ENCODE results near the gene INPP5F.

INPP5F gene

DNA sequence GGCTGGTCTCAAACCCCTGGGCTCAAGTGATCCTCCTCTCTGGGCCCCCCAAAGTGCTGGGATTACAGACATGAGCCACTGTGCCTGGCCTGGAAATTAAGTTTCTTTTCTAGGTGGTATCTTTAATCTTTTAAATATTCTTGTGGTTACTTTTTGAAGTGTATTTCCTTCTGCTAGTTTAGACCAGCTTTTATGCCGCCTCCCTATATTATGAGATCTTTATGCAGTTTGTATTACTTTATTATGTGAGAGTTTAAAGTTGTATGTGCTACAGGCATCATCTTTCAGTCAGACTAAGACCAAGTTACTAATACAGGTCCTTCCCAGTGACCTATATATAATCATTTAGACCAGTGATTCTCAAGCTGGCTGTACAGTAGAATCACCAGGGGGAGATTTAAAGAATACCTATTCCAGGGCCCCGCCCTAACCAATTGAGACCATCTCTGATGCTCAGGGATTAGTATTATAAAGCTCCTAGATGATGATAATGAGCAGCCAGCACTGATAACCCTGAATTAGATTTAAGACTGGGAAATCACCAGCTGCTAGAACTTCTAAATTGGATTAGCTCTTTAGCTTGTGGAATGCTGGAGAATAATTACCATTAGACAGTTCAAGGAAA, 11.3 kb downstream of the INPP5F start:
- no peak for DNase-seq (ENCODE audit: low spot score)
- H3K9me3 ChIP-seq (replicated peaks in 1 of 2; ENCODE audit: control insufficient read depth in 2 of 2, insufficient read depth in 1 of 2, low read depth in 1 of 2, low read length in 2 of 2) = no peaks in the 10 kb centered on the region
- no peak overlapping the region for H2AK5ac ChIP-seq (ENCODE audit: low read depth, low read length)
- H3K36me3 ChIP-seq (replicated peaks in 1 of 2; ENCODE audit: control insufficient read depth in 2 of 2, insufficient read depth in 2 of 2, low read length in 2 of 2) = peaks cover 0 to under 1% of the 10 kb centered on the region in 2 donors
- H4K8ac ChIP-seq (ENCODE audit: low read depth, low read length) = no peak overlapping the region
- whole genome bisulfite sequencing, 2 donors (ENCODE audit: extremely low coverage in 2 of 2, insufficient read length in 2 of 2, insufficient replicate concordance in 1 of 2) = no CpG with 5 or more reads among the region's 2 CpGs
- no peak overlapping the region for H3K4me2 ChIP-seq (ENCODE audit: insufficient read depth, low read length, poor library complexity, severe bottlenecking)
- H3K9ac ChIP-seq (ENCODE audit: low read depth, low read length, poor library complexity) = no peak overlapping the region
- no peak overlapping the region for H3K4me3 ChIP-seq (ENCODE audit: low read length in 2 of 2)
- H4K91ac ChIP-seq (ENCODE audit: low read depth, low read length, poor library complexity) = no peak overlapping the region
- H3K18ac ChIP-seq (ENCODE audit: low read length) = no peak overlapping the region
- no peak overlapping the region for H3K23ac ChIP-seq (ENCODE audit: low read depth, low read length, poor library complexity)
- H3K27me3 ChIP-seq (ENCODE audit: control insufficient read depth in 3 of 3, insufficient read depth in 3 of 3, low read depth in 1 of 3, low read length in 3 of 3) = no peaks in the 10 kb centered on the region
- no peaks in the 10 kb centered on the region for H3K79me1 ChIP-seq (ENCODE audit: low read depth, low read length)
- no peak overlapping the region for H3K4ac ChIP-seq (ENCODE audit: low read length)
- no peak overlapping the region for H2BK5ac ChIP-seq (ENCODE audit: low read length)
- H2AFZ ChIP-seq (ENCODE audit: low read length) = no peak overlapping the region
- H2BK15ac ChIP-seq (ENCODE audit: low read length) = no peak overlapping the region
- H3K14ac ChIP-seq (ENCODE audit: low read length) = no peak overlapping the region
- no peak overlapping the region for H2BK12ac ChIP-seq (ENCODE audit: low read length)
- H3K27ac ChIP-seq (replicated peaks; ENCODE audit: low read length) = no peak overlapping the region
- H2BK120ac ChIP-seq (ENCODE audit: low read depth, low read length) = no peak overlapping the region
- peaks cover 2 to 17% of the 10 kb centered on the region in 2 donors for H3K4me1 ChIP-seq (ENCODE audit: control insufficient read depth in 2 of 2, insufficient read depth in 1 of 2, low read depth in 1 of 2, low read length in 2 of 2)

DNA sequence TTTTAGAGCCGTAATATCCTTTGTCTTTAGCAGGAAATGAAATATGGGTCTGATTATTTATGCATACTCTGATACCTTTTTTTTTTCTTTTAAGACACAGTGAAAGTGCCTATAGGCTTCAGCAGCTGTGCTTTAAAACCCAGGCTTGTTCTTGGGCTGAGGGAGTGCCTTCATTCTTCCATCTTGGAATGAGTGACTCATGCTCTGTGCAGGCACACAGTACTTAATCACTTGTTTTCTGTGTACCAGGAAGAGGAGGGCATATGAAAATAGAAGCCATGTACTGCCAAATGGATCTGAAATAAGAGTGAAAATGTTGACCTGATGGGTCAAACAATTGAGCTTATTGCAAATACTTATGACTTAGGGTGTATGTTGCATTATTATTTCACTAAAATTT, 12.0 kb downstream of the INPP5F start:
- Histone ChIP-seq H3K9ac (ENCODE audit: low read depth, low read length, poor library complexity) (no peak overlapping the region), H2BK12ac (ENCODE audit: low read length) (no peak overlapping the region), H2AFZ (ENCODE audit: low read length) (no peak overlapping the region), H2AK5ac (ENCODE audit: low read depth, low read length) (no peak overlapping the region), H3K4me1 (ENCODE audit: control insufficient read depth in 2 of 2, insufficient read depth in 1 of 2, low read depth in 1 of 2, low read length in 2 of 2) (peaks cover 2 to 17% of the 10 kb centered on the region in 2 donors), H3K18ac (ENCODE audit: low read length) (no peak overlapping the region), H2BK5ac (ENCODE audit: low read length) (no peak overlapping the region), H2BK120ac (ENCODE audit: low read depth, low read length) (no peak overlapping the region), H3K4ac (ENCODE audit: low read length) (no peak overlapping the region), H3K4me3 (ENCODE audit: low read length in 2 of 2) (no peak overlapping the region), H3K9me3 (replicated peaks in 1 of 2; ENCODE audit: control insufficient read depth in 2 of 2, insufficient read depth in 1 of 2, low read depth in 1 of 2, low read length in 2 of 2) (no peaks in the 10 kb centered on the region), H3K23ac (ENCODE audit: low read depth, low read length, poor library complexity) (no peak overlapping the region), H3K27me3 (ENCODE audit: control insufficient read depth in 3 of 3, insufficient read depth in 3 of 3, low read depth in 1 of 3, low read length in 3 of 3) (no peaks in the 10 kb centered on the region), H3K4me2 (ENCODE audit: insufficient read depth, low read length, poor library complexity, severe bottlenecking) (no peak overlapping the region), H3K27ac (replicated peaks; ENCODE audit: low read length) (no peak overlapping the region), H4K8ac (ENCODE audit: low read depth, low read length) (no peak overlapping the region), H3K14ac (ENCODE audit: low read length) (no peak overlapping the region), H2BK15ac (ENCODE audit: low read length) (no peak overlapping the region), H3K36me3 (replicated peaks in 1 of 2; ENCODE audit: control insufficient read depth in 2 of 2, insufficient read depth in 2 of 2, low read length in 2 of 2) (no peaks in the 10 kb centered on the region), H3K79me1 (ENCODE audit: low read depth, low read length) (no peaks in the 10 kb centered on the region), H4K91ac (ENCODE audit: low read depth, low read length, poor library complexity) (no peak overlapping the region)
- DNase-seq (ENCODE audit: low spot score) = no peak
- WGBS, 2 donors (ENCODE audit: extremely low coverage in 2 of 2, insufficient read length in 2 of 2, insufficient replicate concordance in 1 of 2) = no CpG with 5 or more reads among the region's 1 CpG

GRCh38 chr10:119738962-119739361, 13.1 kb downstream of the INPP5F start:
- H3K27ac ChIP-seq (replicated peaks; ENCODE audit: low read length) = no peak overlapping the region
- H3K9me3 ChIP-seq (replicated peaks in 1 of 2; ENCODE audit: control insufficient read depth in 2 of 2, insufficient read depth in 1 of 2, low read depth in 1 of 2, low read length in 2 of 2) = no peaks in the 10 kb centered on the region
- H4K91ac ChIP-seq (ENCODE audit: low read depth, low read length, poor library complexity) = no peak overlapping the region
- H3K4me2 ChIP-seq (ENCODE audit: insufficient read depth, low read length, poor library complexity, severe bottlenecking) = no peak overlapping the region
- no peak overlapping the region for H3K9ac ChIP-seq (ENCODE audit: low read depth, low read length, poor library complexity)
- H3K4ac ChIP-seq (ENCODE audit: low read length) = no peak overlapping the region
- no peak overlapping the region for H2BK15ac ChIP-seq (ENCODE audit: low read length)
- no peak overlapping the region for H2BK120ac ChIP-seq (ENCODE audit: low read depth, low read length)
- no peak overlapping the region for H3K14ac ChIP-seq (ENCODE audit: low read length)
- H2AFZ ChIP-seq (ENCODE audit: low read length) = no peak overlapping the region
- no peak overlapping the region for H3K4me3 ChIP-seq (ENCODE audit: low read length in 2 of 2)
- no peaks in the 10 kb centered on the region for H3K27me3 ChIP-seq (ENCODE audit: control insufficient read depth in 3 of 3, insufficient read depth in 3 of 3, low read depth in 1 of 3, low read length in 3 of 3)
- no peaks in the 10 kb centered on the region for H3K79me1 ChIP-seq (ENCODE audit: low read depth, low read length)
- no peak overlapping the region for H2AK5ac ChIP-seq (ENCODE audit: low read depth, low read length)
- no peak overlapping the region for H3K18ac ChIP-seq (ENCODE audit: low read length)
- H3K4me1 ChIP-seq (ENCODE audit: control insufficient read depth in 2 of 2, insufficient read depth in 1 of 2, low read depth in 1 of 2, low read length in 2 of 2) = peaks cover 4 to 26% of the 10 kb centered on the region in 2 donors
- no peak overlapping the region for H2BK12ac ChIP-seq (ENCODE audit: low read length)
- no CpG with 5 or more reads among the region's 1 CpG for WGBS, 2 donors (ENCODE audit: extremely low coverage in 2 of 2, insufficient read length in 2 of 2, insufficient replicate concordance in 1 of 2)
- H3K36me3 ChIP-seq (replicated peaks in 1 of 2; ENCODE audit: control insufficient read depth in 2 of 2, insufficient read depth in 2 of 2, low read length in 2 of 2) = no peaks in the 10 kb centered on the region
- H4K8ac ChIP-seq (ENCODE audit: low read depth, low read length) = no peak overlapping the region
- DNase-seq (ENCODE audit: low spot score) = no peak
- no peak overlapping the region for H3K23ac ChIP-seq (ENCODE audit: low read depth, low read length, poor library complexity)
- H2BK5ac ChIP-seq (ENCODE audit: low read length) = no peak overlapping the region

DNA sequence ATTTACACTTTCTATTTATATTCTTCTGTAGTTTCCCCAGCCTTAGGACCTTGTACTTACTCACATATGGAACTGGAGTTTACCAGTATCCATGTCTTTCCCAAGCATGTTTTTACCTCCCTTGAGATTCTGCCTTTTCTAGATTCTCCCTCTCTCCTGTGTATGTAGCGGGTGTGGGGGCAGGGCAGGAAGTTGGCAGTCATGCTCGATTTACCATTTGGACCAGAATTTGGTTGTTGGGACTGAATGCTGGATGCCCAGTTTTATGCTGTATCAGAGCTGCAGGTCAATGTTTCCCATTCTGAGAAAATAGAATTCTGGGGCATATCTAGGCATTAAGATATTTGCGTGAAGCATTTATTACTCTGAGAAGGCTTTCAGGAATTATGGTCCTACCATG, 14.2 kb downstream of the INPP5F start:
- H4K8ac ChIP-seq (ENCODE audit: low read depth, low read length) = no peak overlapping the region
- H3K27ac ChIP-seq (replicated peaks; ENCODE audit: low read length) = no peak overlapping the region
- no peak overlapping the region for H3K4me2 ChIP-seq (ENCODE audit: insufficient read depth, low read length, poor library complexity, severe bottlenecking)

More for the DNA sequence above, 14.2 kb downstream of the INPP5F start:
- H2AK5ac ChIP-seq (ENCODE audit: low read depth, low read length) = no peak overlapping the region
- no peak overlapping the region for H2BK15ac ChIP-seq (ENCODE audit: low read length)
- no peak for DNase-seq (ENCODE audit: low spot score)
- H3K4ac ChIP-seq (ENCODE audit: low read length) = no peak overlapping the region
- H2AFZ ChIP-seq (ENCODE audit: low read length) = no peak overlapping the region
- no peak overlapping the region for H2BK120ac ChIP-seq (ENCODE audit: low read depth, low read length)
- no peak overlapping the region for H3K9ac ChIP-seq (ENCODE audit: low read depth, low read length, poor library complexity)
- H3K4me3 ChIP-seq (ENCODE audit: low read length in 2 of 2) = no peak overlapping the region
- H3K14ac ChIP-seq (ENCODE audit: low read length) = no peak overlapping the region
- H4K91ac ChIP-seq (ENCODE audit: low read depth, low read length, poor library complexity) = no peak overlapping the region
- H3K9me3 ChIP-seq (replicated peaks in 1 of 2; ENCODE audit: control insufficient read depth in 2 of 2, insufficient read depth in 1 of 2, low read depth in 1 of 2, low read length in 2 of 2) = peaks cover 0 to 2% of the 10 kb centered on the region in 2 donors
- no peak overlapping the region for H3K18ac ChIP-seq (ENCODE audit: low read length)
- WGBS, 2 donors (ENCODE audit: extremely low coverage in 2 of 2, insufficient read length in 2 of 2, insufficient replicate concordance in 1 of 2) = no CpG with 5 or more reads among the region's 3 CpGs
- H2BK5ac ChIP-seq (ENCODE audit: low read length) = no peak overlapping the region
- H2BK12ac ChIP-seq (ENCODE audit: low read length) = no peak overlapping the region
- H3K36me3 ChIP-seq (replicated peaks in 1 of 2; ENCODE audit: control insufficient read depth in 2 of 2, insufficient read depth in 2 of 2, low read length in 2 of 2) = no peaks in the 10 kb centered on the region
- H3K27me3 ChIP-seq (ENCODE audit: control insufficient read depth in 3 of 3, insufficient read depth in 3 of 3, low read depth in 1 of 3, low read length in 3 of 3) = no peaks in the 10 kb centered on the region
- no peaks in the 10 kb centered on the region for H3K79me1 ChIP-seq (ENCODE audit: low read depth, low read length)
- H3K4me1 ChIP-seq (ENCODE audit: control insufficient read depth in 2 of 2, insufficient read depth in 1 of 2, low read depth in 1 of 2, low read length in 2 of 2) = peaks cover 4 to 22% of the 10 kb centered on the region in 2 donors
- H3K23ac ChIP-seq (ENCODE audit: low read depth, low read length, poor library complexity) = no peak overlapping the region
